Epithelial cell of esophagus (primary cell): Measurements from ENCODE around the gene ZNF556.

Experiments
- DNase-seq: peaks from one replicate; pipeline ENCODE4 v3.0.0; 2010; ENCODE audit warnings: low read depth
- H3K4me3 ChIP-seq: 2 replicates; pipeline ENCODE4 v1.5.1; 2011; ENCODE audit warnings: mild to moderate bottlenecking, low read length, control low read depth
- TF ChIP-seq, protein P1 (sequence below): IDR thresholded peaks from 2 replicates; pipeline ENCODE4 v1.5.1; 2011; ENCODE audit warnings: low read depth, mild to moderate bottlenecking, low read length, control low read depth, inconsistent platforms; ENCODE audit not compliant: insufficient read depth; ENCODE audit errors: missing control alignments

ZNF556 gene

GRCh38 chr19:2927032-2927430, 59.9 kb downstream of the ZNF556 start:
- no peak for DNase-seq
- TF ChIP-seq, protein P1, sequence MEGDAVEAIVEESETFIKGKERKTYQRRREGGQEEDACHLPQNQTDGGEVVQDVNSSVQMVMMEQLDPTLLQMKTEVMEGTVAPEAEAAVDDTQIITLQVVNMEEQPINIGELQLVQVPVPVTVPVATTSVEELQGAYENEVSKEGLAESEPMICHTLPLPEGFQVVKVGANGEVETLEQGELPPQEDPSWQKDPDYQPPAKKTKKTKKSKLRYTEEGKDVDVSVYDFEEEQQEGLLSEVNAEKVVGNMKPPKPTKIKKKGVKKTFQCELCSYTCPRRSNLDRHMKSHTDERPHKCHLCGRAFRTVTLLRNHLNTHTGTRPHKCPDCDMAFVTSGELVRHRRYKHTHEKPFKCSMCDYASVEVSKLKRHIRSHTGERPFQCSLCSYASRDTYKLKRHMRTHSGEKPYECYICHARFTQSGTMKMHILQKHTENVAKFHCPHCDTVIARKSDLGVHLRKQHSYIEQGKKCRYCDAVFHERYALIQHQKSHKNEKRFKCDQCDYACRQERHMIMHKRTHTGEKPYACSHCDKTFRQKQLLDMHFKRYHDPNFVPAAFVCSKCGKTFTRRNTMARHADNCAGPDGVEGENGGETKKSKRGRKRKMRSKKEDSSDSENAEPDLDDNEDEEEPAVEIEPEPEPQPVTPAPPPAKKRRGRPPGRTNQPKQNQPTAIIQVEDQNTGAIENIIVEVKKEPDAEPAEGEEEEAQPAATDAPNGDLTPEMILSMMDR: no peak
- no peak overlapping the region for H3K4me3 ChIP-seq
